ENCODE data around the gene ADAMTS5.

The ADAMTS5 gene

GRCh38 chr21:26946744-26947446 is 20.0 kb downstream of the ADAMTS5 start:
- no peak for DNase-seq

GRCh38 chr21:26945916-26946675 is 20.8 kb downstream of the ADAMTS5 start:
- no peak for DNase-seq

- no peak for DNase-seq
Observed at GRCh38 chr21:26943921-26944320, 23.0 kb downstream of the ADAMTS5 start.

GRCh38 chr21:26941421-26941820 is 25.5 kb downstream of the ADAMTS5 start:
- DNase-seq = no peak

GRCh38 chr21:26939601-26940111 is 27.2 kb downstream of the ADAMTS5 start:
- DNase-seq = no peak

GRCh38 chr21:26936641-26937040 is 30.2 kb downstream of the ADAMTS5 start:
- DNase-seq = no peak

GRCh38 chr21:26935977-26936376 is 30.9 kb downstream of the ADAMTS5 start:
- DNase-seq = no peak

GRCh38 chr21:26934383-26934782 is 32.5 kb downstream of the ADAMTS5 start:
- no peak for DNase-seq

GRCh38 chr21:26933448-26933847 is 33.4 kb downstream of the ADAMTS5 start:
- no peak for DNase-seq

- no peak for DNase-seq
Observed at GRCh38 chr21:26925636-26926035, 41.3 kb downstream of the ADAMTS5 start.

GRCh38 chr21:26925122-26925521 is 41.8 kb downstream of the ADAMTS5 start:
- DNase-seq = no peak

GRCh38 chr21:26923986-26924385 is 42.9 kb downstream of the ADAMTS5 start:
- DNase-seq = no peak

GRCh38 chr21:26920055-26920454 is 46.8 kb downstream of the ADAMTS5 start:
- no peak for DNase-seq

GRCh38 chr21:26918323-26919079 is 48.4 kb downstream of the ADAMTS5 start:
- DNase-seq = no peak

- DNase-seq = no peak
Observed at GRCh38 chr21:26916799-26917198, 50.1 kb downstream of the ADAMTS5 start.

GRCh38 chr21:26914557-26914956 is 52.3 kb downstream of the ADAMTS5 start:
- no peak for DNase-seq

- no peak for DNase-seq
Observed at GRCh38 chr21:26912466-26912865, 54.4 kb downstream of the ADAMTS5 start.

GRCh38 chr21:26909972-26910371 is 56.9 kb downstream of the ADAMTS5 start:
- no peak for DNase-seq

- no peak for DNase-seq
Observed at GRCh38 chr21:26900980-26901379, 65.9 kb downstream of the ADAMTS5 start.

GRCh38 chr21:26892151-26892550 is 74.7 kb downstream of the ADAMTS5 start:
- DNase-seq = no peak

GRCh38 chr21:26888931-26889330 is 78.0 kb downstream of the ADAMTS5 start:
- DNase-seq = no peak

GRCh38 chr21:26888256-26888655 is 78.6 kb downstream of the ADAMTS5 start:
- DNase-seq = no peak

- DNase-seq = no peak
Observed at GRCh38 chr21:26887251-26887650, 79.6 kb downstream of the ADAMTS5 start.

GRCh38 chr21:26884436-26884835 is 82.5 kb downstream of the ADAMTS5 start:
- no peak for DNase-seq

Measured in activated naive CD4-positive, alpha-beta T cell (primary cell).